Measurements from ENCODE around the gene PRRC2A.
A peak's percentile ranks its signal among the peaks of the same experiment; 100 is the strongest.
"Not testable (repeated sequence)": the region's sequence is repeated elsewhere in the genome, so short reads cannot be mapped to it uniquely, and the experiment has no call there.

The PRRC2A gene

DNA sequence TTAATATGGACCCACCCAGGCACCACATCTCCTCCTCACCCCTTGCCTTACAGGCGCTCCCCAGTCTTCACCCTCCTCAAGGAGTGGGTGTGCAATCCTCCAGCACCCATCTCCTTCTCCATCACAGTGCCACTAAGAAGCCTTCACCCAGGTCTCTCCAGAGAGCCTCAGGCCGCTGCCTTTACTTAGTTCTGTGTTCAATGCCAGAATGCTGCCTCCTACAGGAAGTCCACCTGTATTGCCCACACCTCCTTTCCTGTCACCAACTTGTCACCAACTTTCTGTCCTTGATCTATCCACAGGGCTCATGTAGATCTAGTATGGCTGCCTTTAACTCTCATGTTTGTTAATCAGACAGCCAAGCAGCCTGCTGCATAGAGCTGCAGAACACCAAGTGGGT, 35.0 kb upstream of the PRRC2A start:
- DNase-seq (ENCODE audit: extremely low read depth in 1 of 2, low read depth in 1 of 2) = no peak

DNA sequence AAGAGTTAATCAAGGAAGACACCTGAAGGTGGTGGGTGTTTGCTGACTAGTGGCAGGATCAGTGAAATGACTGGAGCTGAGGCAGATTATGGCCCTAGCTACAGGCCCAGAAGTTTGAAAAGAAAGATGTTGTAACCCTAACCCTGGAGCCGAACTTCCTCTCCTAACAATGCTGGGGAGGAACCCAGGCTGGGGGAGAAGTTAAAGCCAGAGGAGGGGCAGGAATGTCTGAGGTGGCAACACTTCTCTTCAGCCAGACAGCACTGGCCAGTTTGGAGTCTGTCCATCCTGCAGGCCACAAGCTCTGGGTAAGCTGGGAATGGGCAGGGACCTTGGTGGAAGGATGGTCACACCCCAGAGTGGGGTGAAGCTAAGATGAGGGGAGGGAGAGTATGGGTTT, 34.5 kb upstream of the PRRC2A start, which contains the start of gene LST1:
TSS of gene LST1 (plus strand) at position 270 of the 400 bp plus-strand sequence. CDS start 1,023 bp downstream, outside the sequence.
- no peak for DNase-seq (ENCODE audit: extremely low read depth in 1 of 2, low read depth in 1 of 2)

GRCh38 chr6:31586599-31587281, 33.8 kb upstream of the PRRC2A start:
- DNase-seq (ENCODE audit: extremely low read depth in 1 of 2, low read depth in 1 of 2) = no peak

- DNase-seq (ENCODE audit: extremely low read depth in 1 of 2, low read depth in 1 of 2) = no peak
Observed at GRCh38 chr6:31587791-31588777, 32.4 kb upstream of the PRRC2A start.

DNA sequence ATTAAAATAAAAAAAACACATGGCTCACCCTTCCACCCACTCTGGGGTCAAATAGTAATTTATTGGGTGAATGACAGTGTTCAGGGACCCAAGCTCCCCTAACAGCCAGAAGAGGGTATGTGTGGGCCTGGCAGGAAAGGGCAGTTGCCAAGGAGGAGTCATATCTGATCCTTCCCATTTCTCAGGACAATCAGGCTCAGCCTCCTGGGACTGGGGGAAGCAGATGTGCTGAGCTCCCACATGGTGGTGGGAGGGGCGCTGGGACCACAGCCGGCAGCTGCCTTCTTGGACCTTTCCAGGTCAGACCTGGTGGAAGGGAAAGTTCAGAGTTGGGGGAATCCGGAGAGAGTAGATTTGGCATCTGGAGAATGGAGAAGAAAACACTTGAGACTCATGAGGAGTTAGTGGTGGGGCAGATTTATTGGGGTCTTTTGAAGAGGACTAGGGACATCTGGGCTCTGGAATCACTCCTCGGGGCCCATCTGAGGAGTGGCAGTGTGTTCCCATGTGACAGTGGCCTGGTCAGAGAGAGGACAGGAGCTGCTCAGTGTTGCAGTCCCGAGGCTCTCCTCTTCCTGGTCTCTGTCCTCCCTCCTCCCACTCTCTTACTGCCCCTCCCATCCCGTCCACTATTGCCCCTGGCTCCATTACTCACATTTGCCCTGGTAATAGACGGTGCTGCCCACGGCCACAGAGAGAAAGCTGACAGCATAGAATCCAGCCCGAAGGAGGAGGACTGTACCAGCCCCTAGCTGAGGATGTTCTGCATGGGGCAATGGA, 31.5 kb upstream of the PRRC2A start:
- no peak for DNase-seq (ENCODE audit: extremely low read depth in 1 of 2, low read depth in 1 of 2)

DNA sequence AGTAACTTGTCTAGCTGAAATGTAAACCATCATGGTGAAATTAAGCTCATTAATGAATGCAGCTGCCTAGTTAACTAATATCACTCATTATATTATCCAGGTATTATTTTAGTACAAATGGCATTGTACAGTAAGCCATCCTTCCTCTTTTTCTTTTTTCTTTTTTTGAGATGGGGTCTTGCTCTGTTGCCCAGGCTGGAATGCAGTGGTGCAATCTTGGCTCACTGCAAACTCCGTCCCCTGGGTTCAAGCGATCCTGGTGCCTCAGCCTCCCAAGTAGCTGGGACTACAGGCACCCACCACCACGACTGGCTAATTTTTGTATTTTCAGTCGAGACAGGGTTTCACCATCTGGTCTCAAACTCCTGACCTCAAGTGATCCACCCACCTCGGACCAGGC, 29.8 kb upstream of the PRRC2A start:
- DNase-seq (ENCODE audit: extremely low read depth in 1 of 2, low read depth in 1 of 2) = not testable (repeated sequence)

- DNase-seq (ENCODE audit: extremely low read depth in 1 of 2, low read depth in 1 of 2) = no peak
Observed at GRCh38 chr6:31592396-31592771, 28.1 kb upstream of the PRRC2A start.

- no peak for DNase-seq (ENCODE audit: extremely low read depth in 1 of 2, low read depth in 1 of 2)
Observed at GRCh38 chr6:31597006-31597405, 23.5 kb upstream of the PRRC2A start.

DNA sequence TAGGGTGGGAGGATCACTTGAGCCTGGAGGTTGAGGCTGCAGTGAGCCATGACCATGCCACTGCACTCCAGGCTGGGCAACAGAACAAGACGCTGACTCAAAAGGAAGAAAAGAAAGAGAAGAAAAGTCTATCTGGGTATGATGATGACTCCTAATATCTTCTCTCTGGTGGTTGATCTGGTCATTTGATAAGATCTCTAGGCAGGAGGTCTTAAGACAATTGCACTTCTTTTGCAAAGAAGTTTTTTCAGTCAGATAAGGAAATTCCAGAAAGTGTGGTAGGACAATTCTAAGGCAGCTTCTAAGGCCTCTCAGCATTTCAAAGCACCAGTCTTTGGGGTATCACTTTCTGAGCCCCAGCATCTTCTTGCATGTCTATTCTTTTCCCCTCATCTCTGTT, 13.2 kb upstream of the PRRC2A start:
- DNase-seq (ENCODE audit: extremely low read depth in 1 of 2, low read depth in 1 of 2) = no peak

- no peak for DNase-seq (ENCODE audit: extremely low read depth in 1 of 2, low read depth in 1 of 2)
Observed at GRCh38 chr6:31609519-31610406, 10.8 kb upstream of the PRRC2A start.

DNA sequence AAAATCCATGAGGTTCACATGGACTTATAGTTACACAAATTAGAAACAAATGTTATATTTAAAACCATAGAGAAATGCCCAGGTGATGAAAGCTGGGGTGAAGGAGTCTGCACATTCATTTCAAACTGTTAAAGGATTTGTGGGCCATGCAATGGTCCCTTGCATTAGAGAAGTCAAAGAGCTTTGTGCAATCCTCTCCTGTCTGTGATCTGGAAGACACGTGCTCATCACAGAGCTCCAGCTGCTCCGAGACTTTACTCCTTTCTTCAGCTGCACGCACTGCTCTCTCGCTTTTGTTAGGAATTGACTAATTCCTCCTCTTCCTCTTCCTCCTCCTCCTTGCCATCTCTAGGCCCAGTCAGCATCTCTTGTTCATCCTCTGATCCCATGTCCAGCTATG, 9.5 kb upstream of the PRRC2A start:
- no peak for DNase-seq (ENCODE audit: extremely low read depth in 1 of 2, low read depth in 1 of 2)

- no peak for DNase-seq (ENCODE audit: extremely low read depth in 1 of 2, low read depth in 1 of 2)
Observed at GRCh38 chr6:31614075-31614619, 6.4 kb upstream of the PRRC2A start.

DNA sequence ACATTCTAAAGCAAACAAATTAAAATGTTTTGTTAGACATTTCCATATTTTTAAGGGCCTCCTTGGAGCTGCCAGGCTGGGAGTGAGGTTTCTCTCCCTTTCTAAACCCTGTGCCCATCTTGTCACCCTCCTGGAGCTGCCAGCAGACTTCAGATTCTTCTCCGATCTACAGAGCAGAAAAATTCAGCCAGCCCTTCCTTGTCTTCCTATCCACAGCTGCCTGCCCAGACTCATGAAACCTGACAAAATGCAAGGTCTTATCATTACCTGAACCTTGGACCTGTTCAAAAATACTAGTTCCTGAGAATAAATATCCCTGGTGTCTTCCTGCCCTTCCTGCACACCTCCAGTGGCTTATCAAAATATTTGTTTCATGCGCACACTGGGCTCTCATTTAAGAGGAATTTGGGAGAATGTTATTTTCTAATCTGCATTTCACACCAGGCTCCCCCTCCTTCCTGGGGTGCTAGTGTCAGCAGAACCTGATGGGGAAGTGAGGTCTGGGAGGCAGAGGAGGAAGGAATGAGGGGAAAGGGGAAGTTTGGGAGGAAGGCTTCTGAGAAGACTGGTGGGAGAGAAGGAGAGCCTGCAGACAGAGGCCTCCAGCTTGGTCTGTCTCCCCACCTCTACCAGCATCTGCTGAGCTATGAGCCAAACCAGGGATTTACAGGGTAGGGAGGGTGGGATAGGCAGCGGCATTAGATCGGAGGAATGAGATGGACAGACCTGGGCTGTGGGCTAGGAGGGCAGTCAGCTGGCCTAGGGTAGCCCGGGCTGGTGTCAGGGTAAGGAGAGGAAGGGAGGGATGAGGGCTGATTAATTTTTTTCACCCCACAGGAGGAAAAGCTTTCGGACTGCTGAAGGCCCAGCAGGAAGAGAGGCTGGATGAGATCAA, 5.6 kb upstream of the PRRC2A start, which contains the start of gene AIF1:
TSS of gene AIF1 (plus strand) at position 551 of the 895 bp plus-strand sequence. CDS start at position 647, 96 bp downstream.
- no peak for DNase-seq (ENCODE audit: extremely low read depth in 1 of 2, low read depth in 1 of 2)

DNA sequence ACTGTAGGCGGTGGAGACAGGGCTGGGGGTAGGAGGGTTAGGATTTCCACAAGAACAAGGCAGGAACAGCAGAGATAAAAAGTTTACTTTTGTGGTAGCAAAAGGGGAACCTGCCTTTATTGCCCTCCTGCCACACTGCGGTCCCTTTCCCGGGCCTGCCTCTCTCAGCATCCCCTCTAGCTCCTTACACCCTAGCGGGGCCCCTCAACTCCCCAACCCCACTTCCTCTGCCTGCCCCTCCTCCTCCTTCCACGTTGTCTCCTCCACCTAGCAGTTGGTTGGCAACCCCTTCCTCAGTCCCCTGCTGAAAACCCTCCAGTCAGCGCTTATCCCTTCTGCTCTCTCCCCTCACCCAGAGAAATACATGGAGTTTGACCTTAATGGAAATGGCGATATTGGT, 4.8 kb upstream of the PRRC2A start:
- peak in 1 of 2 donors; percentile 24 for DNase-seq (ENCODE audit: extremely low read depth in 1 of 2, low read depth in 1 of 2)

- no peak for DNase-seq (ENCODE audit: extremely low read depth in 1 of 2, low read depth in 1 of 2)
Observed at GRCh38 chr6:31617010-31617409, 3.5 kb upstream of the PRRC2A start.

DNA sequence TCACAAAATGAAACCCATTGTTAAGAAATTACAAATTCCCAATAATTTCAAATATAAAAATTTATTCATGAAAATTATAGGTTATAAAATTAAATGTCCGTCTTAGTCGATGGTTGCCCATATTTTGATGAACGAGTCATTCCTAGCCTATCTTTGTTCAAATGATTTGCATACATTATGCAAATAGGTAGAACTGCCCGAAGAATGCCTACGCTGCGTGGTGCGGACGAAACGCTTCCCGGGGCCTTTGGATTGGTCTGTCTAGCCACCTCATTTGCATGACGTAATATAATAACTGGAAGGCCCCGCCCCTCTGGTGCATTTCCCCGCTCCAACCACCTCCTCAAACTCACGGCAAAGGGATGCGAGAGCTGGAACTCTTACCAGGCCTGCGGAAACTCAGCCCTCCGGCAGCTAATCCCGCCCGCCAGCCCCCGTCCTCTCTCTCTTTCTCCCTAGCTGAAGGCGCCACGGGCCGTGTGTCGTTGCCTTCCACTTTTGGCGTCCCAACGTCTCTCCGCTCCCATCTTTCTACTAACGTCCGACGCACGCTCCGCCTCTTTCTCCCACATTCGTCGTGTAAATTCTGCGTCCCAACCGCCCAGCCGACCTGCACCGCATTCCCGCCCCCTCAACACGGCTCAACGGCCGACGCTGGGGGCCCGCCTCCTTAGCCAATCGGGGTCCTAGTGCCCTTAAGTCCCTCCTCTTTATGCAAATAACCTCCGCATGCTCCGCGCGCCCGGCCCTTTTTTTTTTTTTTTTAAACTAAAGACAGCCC, 520 bp upstream of the PRRC2A start:
- peak; percentile 92 to 97 for DNase-seq (ENCODE audit: extremely low read depth in 1 of 2, low read depth in 1 of 2)

GRCh38 chr6:31621320-31621939, 915 bp downstream of the PRRC2A start:
- no peak for DNase-seq (ENCODE audit: extremely low read depth in 1 of 2, low read depth in 1 of 2)

- DNase-seq (ENCODE audit: extremely low read depth in 1 of 2, low read depth in 1 of 2) = no peak
Observed at GRCh38 chr6:31621991-31622390, 1.5 kb downstream of the PRRC2A start.

Measured in stimulated activated CD8-positive, alpha-beta memory T cell treated with anti-CD3 and anti-CD28 coated beads, Interleukin-7, amount 100 ng/mL, for 48 hours (primary cell).